ENCODE measurements around the gene HMGCLL1.

HMGCLL1 gene

GRCh38 chr6:55567558-55567957, 11.4 kb downstream of the HMGCLL1 start:
- Histone ChIP-seq H3K4me3 (ENCODE audit: low read length) (no peak overlapping the region), H3K9me3 (ENCODE audit: control insufficient read depth, low read length) (no peaks in the 10 kb centered on the region), H3K36me3 (ENCODE audit: control insufficient read depth, insufficient read depth, low read length) (no peaks in the 10 kb centered on the region), H3K27me3 (ENCODE audit: control insufficient read depth, insufficient read depth, low read length) (no peaks in the 10 kb centered on the region), H3K4me1 (ENCODE audit: control insufficient read depth, insufficient read depth, low read length) (no peaks in the 10 kb centered on the region), H3K9ac (ENCODE audit: low read length) (no peak overlapping the region)

- H3K9me3 ChIP-seq (ENCODE audit: control insufficient read depth, low read length) = no peaks in the 10 kb centered on the region
- no peaks in the 10 kb centered on the region for H3K4me1 ChIP-seq (ENCODE audit: control insufficient read depth, insufficient read depth, low read length)
- no peaks in the 10 kb centered on the region for H3K27me3 ChIP-seq (ENCODE audit: control insufficient read depth, insufficient read depth, low read length)
- no peak overlapping the region for H3K4me3 ChIP-seq (ENCODE audit: low read length)
- no peaks in the 10 kb centered on the region for H3K36me3 ChIP-seq (ENCODE audit: control insufficient read depth, insufficient read depth, low read length)
- H3K9ac ChIP-seq (ENCODE audit: low read length) = no peak overlapping the region
Measured at GRCh38 chr6:55566036-55566710, 12.8 kb downstream of the HMGCLL1 start.

GRCh38 chr6:55562318-55562717, 16.7 kb downstream of the HMGCLL1 start:
- Histone ChIP-seq H3K4me3 (ENCODE audit: low read length) (no peak overlapping the region), H3K36me3 (ENCODE audit: control insufficient read depth, insufficient read depth, low read length) (no peaks in the 10 kb centered on the region), H3K9ac (ENCODE audit: low read length) (no peak overlapping the region), H3K9me3 (ENCODE audit: control insufficient read depth, low read length) (no peaks in the 10 kb centered on the region), H3K27me3 (ENCODE audit: control insufficient read depth, insufficient read depth, low read length) (no peaks in the 10 kb centered on the region), H3K4me1 (ENCODE audit: control insufficient read depth, insufficient read depth, low read length) (no peaks in the 10 kb centered on the region)

- no peaks in the 10 kb centered on the region for H3K4me1 ChIP-seq (ENCODE audit: control insufficient read depth, insufficient read depth, low read length)
- no peaks in the 10 kb centered on the region for H3K9me3 ChIP-seq (ENCODE audit: control insufficient read depth, low read length)
- no peaks in the 10 kb centered on the region for H3K36me3 ChIP-seq (ENCODE audit: control insufficient read depth, insufficient read depth, low read length)
- H3K4me3 ChIP-seq (ENCODE audit: low read length) = no peak overlapping the region
- H3K9ac ChIP-seq (ENCODE audit: low read length) = no peak overlapping the region
- no peaks in the 10 kb centered on the region for H3K27me3 ChIP-seq (ENCODE audit: control insufficient read depth, insufficient read depth, low read length)
Measured at GRCh38 chr6:55560290-55560885, 18.6 kb downstream of the HMGCLL1 start.

- Histone ChIP-seq H3K27me3 (ENCODE audit: control insufficient read depth, insufficient read depth, low read length) (no peaks in the 10 kb centered on the region), H3K36me3 (ENCODE audit: control insufficient read depth, insufficient read depth, low read length) (no peaks in the 10 kb centered on the region), H3K4me1 (ENCODE audit: control insufficient read depth, insufficient read depth, low read length) (no peaks in the 10 kb centered on the region), H3K9ac (ENCODE audit: low read length) (no peak overlapping the region), H3K9me3 (ENCODE audit: control insufficient read depth, low read length) (no peaks in the 10 kb centered on the region), H3K4me3 (ENCODE audit: low read length) (no peak overlapping the region)
Measured at GRCh38 chr6:55557146-55557545, 21.8 kb downstream of the HMGCLL1 start.

GRCh38 chr6:55545791-55546190, 33.2 kb downstream of the HMGCLL1 start:
- Histone ChIP-seq H3K36me3 (ENCODE audit: control insufficient read depth, insufficient read depth, low read length) (no peaks in the 10 kb centered on the region), H3K9me3 (ENCODE audit: control insufficient read depth, low read length) (no peaks in the 10 kb centered on the region), H3K27me3 (ENCODE audit: control insufficient read depth, insufficient read depth, low read length) (no peaks in the 10 kb centered on the region), H3K4me1 (ENCODE audit: control insufficient read depth, insufficient read depth, low read length) (no peaks in the 10 kb centered on the region), H3K9ac (ENCODE audit: low read length) (no peak overlapping the region), H3K4me3 (ENCODE audit: low read length) (no peak overlapping the region)

- no peaks in the 10 kb centered on the region for H3K36me3 ChIP-seq (ENCODE audit: control insufficient read depth, insufficient read depth, low read length)
- H3K4me3 ChIP-seq (ENCODE audit: low read length) = no peak overlapping the region
- H3K9ac ChIP-seq (ENCODE audit: low read length) = no peak overlapping the region
- H3K9me3 ChIP-seq (ENCODE audit: control insufficient read depth, low read length) = no peaks in the 10 kb centered on the region
- H3K27me3 ChIP-seq (ENCODE audit: control insufficient read depth, insufficient read depth, low read length) = no peaks in the 10 kb centered on the region
- no peaks in the 10 kb centered on the region for H3K4me1 ChIP-seq (ENCODE audit: control insufficient read depth, insufficient read depth, low read length)
Measured at GRCh38 chr6:55543633-55544309, 35.2 kb downstream of the HMGCLL1 start.

GRCh38 chr6:55541024-55541423, 38.0 kb downstream of the HMGCLL1 start:
- H3K27me3 ChIP-seq (ENCODE audit: control insufficient read depth, insufficient read depth, low read length) = no peaks in the 10 kb centered on the region
- H3K4me1 ChIP-seq (ENCODE audit: control insufficient read depth, insufficient read depth, low read length) = no peaks in the 10 kb centered on the region
- no peaks in the 10 kb centered on the region for H3K36me3 ChIP-seq (ENCODE audit: control insufficient read depth, insufficient read depth, low read length)
- no peaks in the 10 kb centered on the region for H3K9me3 ChIP-seq (ENCODE audit: control insufficient read depth, low read length)
- H3K9ac ChIP-seq (ENCODE audit: low read length) = no peak overlapping the region
- H3K4me3 ChIP-seq (ENCODE audit: low read length) = no peak overlapping the region

GRCh38 chr6:55536391-55536956, 42.5 kb downstream of the HMGCLL1 start:
- Histone ChIP-seq H3K4me1 (ENCODE audit: control insufficient read depth, insufficient read depth, low read length) (no peaks in the 10 kb centered on the region), H3K9me3 (ENCODE audit: control insufficient read depth, low read length) (no peaks in the 10 kb centered on the region), H3K36me3 (ENCODE audit: control insufficient read depth, insufficient read depth, low read length) (no peaks in the 10 kb centered on the region), H3K9ac (ENCODE audit: low read length) (no peak overlapping the region), H3K27me3 (ENCODE audit: control insufficient read depth, insufficient read depth, low read length) (no peaks in the 10 kb centered on the region), H3K4me3 (ENCODE audit: low read length) (no peak overlapping the region)

- Histone ChIP-seq H3K27me3 (ENCODE audit: control insufficient read depth, insufficient read depth, low read length) (no peaks in the 10 kb centered on the region), H3K36me3 (ENCODE audit: control insufficient read depth, insufficient read depth, low read length) (no peaks in the 10 kb centered on the region), H3K9ac (ENCODE audit: low read length) (no peak overlapping the region), H3K9me3 (ENCODE audit: control insufficient read depth, low read length) (no peaks in the 10 kb centered on the region), H3K4me3 (ENCODE audit: low read length) (no peak overlapping the region), H3K4me1 (ENCODE audit: control insufficient read depth, insufficient read depth, low read length) (no peaks in the 10 kb centered on the region)
Measured at GRCh38 chr6:55531496-55531895, 47.5 kb downstream of the HMGCLL1 start.

- no peaks in the 10 kb centered on the region for H3K9me3 ChIP-seq (ENCODE audit: control insufficient read depth, low read length)
- no peaks in the 10 kb centered on the region for H3K4me1 ChIP-seq (ENCODE audit: control insufficient read depth, insufficient read depth, low read length)
- no peaks in the 10 kb centered on the region for H3K27me3 ChIP-seq (ENCODE audit: control insufficient read depth, insufficient read depth, low read length)
- H3K9ac ChIP-seq (ENCODE audit: low read length) = no peak overlapping the region
- no peaks in the 10 kb centered on the region for H3K36me3 ChIP-seq (ENCODE audit: control insufficient read depth, insufficient read depth, low read length)
- H3K4me3 ChIP-seq (ENCODE audit: low read length) = no peak overlapping the region
Measured at GRCh38 chr6:55530931-55531330, 48.1 kb downstream of the HMGCLL1 start.

GRCh38 chr6:55528624-55529023, 50.4 kb downstream of the HMGCLL1 start:
- no peaks in the 10 kb centered on the region for H3K4me1 ChIP-seq (ENCODE audit: control insufficient read depth, insufficient read depth, low read length)

More at GRCh38 chr6:55528624-55529023, 50.4 kb downstream of the HMGCLL1 start:
- Histone ChIP-seq H3K4me3 (ENCODE audit: low read length) (no peak overlapping the region), H3K9ac (ENCODE audit: low read length) (no peak overlapping the region), H3K27me3 (ENCODE audit: control insufficient read depth, insufficient read depth, low read length) (no peaks in the 10 kb centered on the region), H3K36me3 (ENCODE audit: control insufficient read depth, insufficient read depth, low read length) (no peaks in the 10 kb centered on the region), H3K9me3 (ENCODE audit: control insufficient read depth, low read length) (no peaks in the 10 kb centered on the region)
